ENCODE measurements around the gene MZT2B. TPM values are rescaled to one million over a fixed set of nuclear protein-coding genes. Genes with fewer than 3 reads are reported as not detected.
"Not testable (repeated sequence)": the region's sequence is repeated elsewhere in the genome, so short reads cannot be mapped to it uniquely, and the experiment has no call there.

MZT2B gene
- total and polyA plus RNA-seq, 2 donors (not counting 1 experiment from before 2014, with no cell fraction given), result 54.0 to 254 TPM

- H3K4me2 ChIP-seq (ENCODE audit: extremely low read depth, insufficient read depth, low read length), result no peak overlapping the region
- H3K27ac ChIP-seq (ENCODE audit: insufficient read depth, low read length), result no peak overlapping the region
- no peaks in the 10 kb centered on the region for H3K79me2 ChIP-seq (ENCODE audit: control insufficient read depth, insufficient read depth, low read length)
- no peaks in the 10 kb centered on the region for H3K9me3 ChIP-seq (ENCODE audit: control insufficient read depth, insufficient read depth, low read depth, low read length)
- H3K27me3 ChIP-seq (ENCODE audit: control insufficient read depth, insufficient read depth, low read length), result no peaks in the 10 kb centered on the region
- H3K4me3 ChIP-seq (replicated peaks in 1 of 4; ENCODE audit: control extremely low read depth in 1 of 4, insufficient read depth in 1 of 4, low read depth in 3 of 4, low read length in 4 of 4), result no peak overlapping the region
- no peak overlapping the region for H2AFZ ChIP-seq (ENCODE audit: low read length)
- no peaks in the 10 kb centered on the region for H3K36me3 ChIP-seq (ENCODE audit: control insufficient read depth, insufficient read depth, low read length)
- DNase-seq (ENCODE audit: low read depth in 2 of 2), result no peak
- no peak for TF ChIP-seq CTCF (conservative IDR thresholded peaks at IDR 0.05 in 1 of 2, IDR thresholded peaks at IDR 0.05 in 1 of 2; ENCODE audit: low read depth in 1 of 2, low read length in 2 of 2)
- no peak for TF ChIP-seq EZH2 (IDR thresholded peaks at IDR 0.05; ENCODE audit: low read length, missing control alignments)
- no peaks in the 10 kb centered on the region for H3K4me1 ChIP-seq (ENCODE audit: control insufficient read depth, extremely low read depth, insufficient read depth, low read length)
- no peaks in the 10 kb centered on the region for H4K20me1 ChIP-seq (ENCODE audit: control insufficient read depth, extremely low read depth, insufficient read depth, low read length)
- H3K9ac ChIP-seq (ENCODE audit: insufficient read depth, low read length), result no peak overlapping the region
Observed at GRCh38 chr2:130231656-130232055, 49.6 kb downstream of the MZT2B start.

- not testable (repeated sequence) for H3K4me1 ChIP-seq (ENCODE audit: control insufficient read depth, extremely low read depth, insufficient read depth, low read length); H3K79me2 ChIP-seq (ENCODE audit: control insufficient read depth, insufficient read depth, low read length); H3K27ac ChIP-seq (ENCODE audit: insufficient read depth, low read length); DNase-seq (ENCODE audit: low read depth in 2 of 2); H3K36me3 ChIP-seq (ENCODE audit: control insufficient read depth, insufficient read depth, low read length); H3K9me3 ChIP-seq (ENCODE audit: control insufficient read depth, insufficient read depth, low read depth, low read length); H3K9ac ChIP-seq (ENCODE audit: insufficient read depth, low read length); H4K20me1 ChIP-seq (ENCODE audit: control insufficient read depth, extremely low read depth, insufficient read depth, low read length); H3K4me3 ChIP-seq (replicated peaks in 1 of 4; ENCODE audit: control extremely low read depth in 1 of 4, insufficient read depth in 1 of 4, low read depth in 3 of 4, low read length in 4 of 4); H3K27me3 ChIP-seq (ENCODE audit: control insufficient read depth, insufficient read depth, low read length); H2AFZ ChIP-seq (ENCODE audit: low read length); H3K4me2 ChIP-seq (ENCODE audit: extremely low read depth, insufficient read depth, low read length)
Observed at GRCh38 chr2:130233066-130233465, 51.0 kb downstream of the MZT2B start.

GRCh38 chr2:130239581-130239980 lies 57.5 kb downstream of the MZT2B start:
- H2AFZ ChIP-seq (ENCODE audit: low read length); H3K9me3 ChIP-seq (ENCODE audit: control insufficient read depth, insufficient read depth, low read depth, low read length); H3K4me2 ChIP-seq (ENCODE audit: extremely low read depth, insufficient read depth, low read length); H3K9ac ChIP-seq (ENCODE audit: insufficient read depth, low read length); H3K79me2 ChIP-seq (ENCODE audit: control insufficient read depth, insufficient read depth, low read length); DNase-seq (ENCODE audit: low read depth in 2 of 2); H3K27me3 ChIP-seq (ENCODE audit: control insufficient read depth, insufficient read depth, low read length); H4K20me1 ChIP-seq (ENCODE audit: control insufficient read depth, extremely low read depth, insufficient read depth, low read length); H3K27ac ChIP-seq (ENCODE audit: insufficient read depth, low read length); H3K4me1 ChIP-seq (ENCODE audit: control insufficient read depth, extremely low read depth, insufficient read depth, low read length); H3K36me3 ChIP-seq (ENCODE audit: control insufficient read depth, insufficient read depth, low read length); H3K4me3 ChIP-seq (replicated peaks in 1 of 4; ENCODE audit: control extremely low read depth in 1 of 4, insufficient read depth in 1 of 4, low read depth in 3 of 4, low read length in 4 of 4): not testable (repeated sequence)

Other genes with a start within 250 kb of the MZT2B start
- gene RAB6C, start 202.6 kb upstream of the MZT2B start, total RNA-seq, result not detected in 2 replicates
- 0.05 and 0.10 TPM in 2 replicates for gene RAB6C, start 202.6 kb upstream of the MZT2B start, polyA plus RNA-seq
- not detected in 2 replicates for gene POTEF, start 53.0 kb upstream of the MZT2B start, total RNA-seq
- gene POTEF, start 53.0 kb upstream of the MZT2B start, polyA plus RNA-seq, result not detected in 2 replicates
- 2.0 and 3.1 TPM in 2 replicates for gene CCDC74B, start 37.1 kb upstream of the MZT2B start, total RNA-seq
- gene CCDC74B, start 37.1 kb upstream of the MZT2B start, polyA plus RNA-seq, result 1.8 and 2.1 TPM in 2 replicates
- 7.7 and 11.2 TPM in 2 replicates for gene SMPD4, start 660 bp upstream of the MZT2B start, total RNA-seq
- gene SMPD4, start 660 bp upstream of the MZT2B start, polyA plus RNA-seq, result 22.3 and 41.3 TPM in 2 replicates
- not detected in 2 replicates for gene TUBA3E, start 16.2 kb downstream of the MZT2B start, total RNA-seq
- not detected in 2 replicates for gene TUBA3E, start 16.2 kb downstream of the MZT2B start, polyA plus RNA-seq
- 50.1 and 58.0 TPM in 2 replicates for gene IMP4, start 160.6 kb downstream of the MZT2B start, total RNA-seq
- gene IMP4, start 160.6 kb downstream of the MZT2B start, polyA plus RNA-seq, result 46.3 and 67.6 TPM in 2 replicates
- gene PTPN18, start 173.8 kb downstream of the MZT2B start, total RNA-seq, result 8.0 and 9.6 TPM in 2 replicates
- 18.1 and 23.0 TPM in 2 replicates for gene PTPN18, start 173.8 kb downstream of the MZT2B start, polyA plus RNA-seq

Data from fibroblast of lung (primary cell).